ENCODE measurements around the gene ZNF212.
"Not testable (repeated sequence)": the region's sequence is repeated elsewhere in the genome, so short reads cannot be mapped to it uniquely, and the experiment has no call there.

Gene ZNF212

GRCh38 chr7:149253665-149254064 is 14.2 kb downstream of the ZNF212 start:
- DNase-seq (ENCODE audit: low read depth), result no peak

- DNase-seq (ENCODE audit: low read depth), result no peak
Measured at GRCh38 chr7:149254181-149254858, 14.9 kb downstream of the ZNF212 start.

GRCh38 chr7:149255174-149255573 is 15.7 kb downstream of the ZNF212 start:
- DNase-seq (ENCODE audit: low read depth), result no peak

GRCh38 chr7:149256568-149256967 is 17.1 kb downstream of the ZNF212 start:
- DNase-seq (ENCODE audit: low read depth), result no peak

- no peak for DNase-seq (ENCODE audit: low read depth)
Measured at GRCh38 chr7:149257146-149257545, 17.7 kb downstream of the ZNF212 start.

GRCh38 chr7:149261316-149261828 is 21.9 kb downstream of the ZNF212 start:
- DNase-seq (ENCODE audit: low read depth), result no peak

- DNase-seq (ENCODE audit: low read depth), result peak; percentile 80
Measured at GRCh38 chr7:149261829-149262617, 22.6 kb downstream of the ZNF212 start, which contains the start of gene ZNF783. Gene ZNF783 (plus strand): TSS chr7:149262196. CDS start chr7:149262334, 138 bp downstream.

- no peak for DNase-seq (ENCODE audit: low read depth)
Measured at GRCh38 chr7:149266451-149266850, 27.0 kb downstream of the ZNF212 start.

- DNase-seq (ENCODE audit: low read depth), result no peak
Measured at GRCh38 chr7:149267733-149268132, 28.3 kb downstream of the ZNF212 start.

- not testable (repeated sequence) for DNase-seq (ENCODE audit: low read depth)
Measured at GRCh38 chr7:149274424-149274823, 35.0 kb downstream of the ZNF212 start.

GRCh38 chr7:149277871-149278270 is 38.4 kb downstream of the ZNF212 start:
- no peak for DNase-seq (ENCODE audit: low read depth)

GRCh38 chr7:149278396-149278795 is 38.9 kb downstream of the ZNF212 start:
- no peak for DNase-seq (ENCODE audit: low read depth)

- no peak for DNase-seq (ENCODE audit: low read depth)
Measured at GRCh38 chr7:149279111-149279743, 39.8 kb downstream of the ZNF212 start.

GRCh38 chr7:149280151-149280550 is 40.7 kb downstream of the ZNF212 start:
- no peak for DNase-seq (ENCODE audit: low read depth)

- DNase-seq (ENCODE audit: low read depth), result no peak
Measured at GRCh38 chr7:149280661-149281507, 41.4 kb downstream of the ZNF212 start.

- DNase-seq (ENCODE audit: low read depth), result no peak
Measured at GRCh38 chr7:149281508-149282330, 42.3 kb downstream of the ZNF212 start.

- no peak for DNase-seq (ENCODE audit: low read depth)
Measured at GRCh38 chr7:149282331-149282655, 42.8 kb downstream of the ZNF212 start.

GRCh38 chr7:149283321-149283720 is 43.9 kb downstream of the ZNF212 start:
- DNase-seq (ENCODE audit: low read depth), result no peak

- DNase-seq (ENCODE audit: low read depth), result peak; percentile 41
Measured at GRCh38 chr7:149284343-149284742, 44.9 kb downstream of the ZNF212 start.

- peak; percentile 97 for DNase-seq (ENCODE audit: low read depth)
Measured at GRCh38 chr7:149284850-149285585, 45.6 kb downstream of the ZNF212 start.
